Daoy (cell line): ENCODE data around the gene SMIM3. TPM values are rescaled to one million over a fixed set of nuclear protein-coding genes. Genes with fewer than 3 reads are reported as not detected.
A peak's percentile ranks its signal among the peaks of the same experiment; 100 is the strongest.

Source experiments
- DNase-seq: peaks from one replicate; pipeline ENCODE4 v3.0.0-alpha.2; 2015; ENCODE audit warnings: low read depth
- total RNA-seq: library from RNA; depleted of rRNA; stranded (reverse); fragments of >200 nt; shearing (Covaris generic); gene quantifications from 2 replicates; pipeline ENCODE4 v1.2.3, GENCODE V29; 2014

The SMIM3 gene
- total RNA-seq, 1 experiment from 2014 or later, result 47.1 TPM

- DNase-seq, result no peak
Measured at GRCh38 chr5:150765011-150765798, 13.4 kb upstream of the SMIM3 start.

GRCh38 chr5:150765799-150766169 lies 12.8 kb upstream of the SMIM3 start:
- no peak for DNase-seq

- no peak for DNase-seq
Measured at GRCh38 chr5:150766251-150766650, 12.3 kb upstream of the SMIM3 start.

GRCh38 chr5:150771034-150771795 lies 7.3 kb upstream of the SMIM3 start:
- DNase-seq, result no peak

- peak; percentile 90 for DNase-seq
Measured at GRCh38 chr5:150774145-150774544, 4.4 kb upstream of the SMIM3 start.

GRCh38 chr5:150777685-150778084 lies 872 bp upstream of the SMIM3 start:
- peak; percentile 46 for DNase-seq

GRCh38 chr5:150778088-150778516 lies 455 bp upstream of the SMIM3 start:
- peak; percentile 75 for DNase-seq

- peak; percentile 29 for DNase-seq
Measured at GRCh38 chr5:150779397-150780186, 1.0 kb downstream of the SMIM3 start.

GRCh38 chr5:150780187-150780692 lies 1.7 kb downstream of the SMIM3 start:
- DNase-seq, result peak; percentile 64

- peak; percentile 83 for DNase-seq
Measured at GRCh38 chr5:150780816-150781221, 2.3 kb downstream of the SMIM3 start.

- peak; percentile 92 for DNase-seq
Measured at GRCh38 chr5:150781706-150782614, 3.4 kb downstream of the SMIM3 start.

- DNase-seq, result no peak
Measured at GRCh38 chr5:150782850-150783249, 4.3 kb downstream of the SMIM3 start.

GRCh38 chr5:150783422-150783928 lies 4.9 kb downstream of the SMIM3 start:
- DNase-seq, result peak; percentile 89

GRCh38 chr5:150785950-150786349 lies 7.4 kb downstream of the SMIM3 start:
- DNase-seq, result no peak

- no peak for DNase-seq
Measured at GRCh38 chr5:150786876-150787275, 8.3 kb downstream of the SMIM3 start.

- no peak for DNase-seq
Measured at GRCh38 chr5:150787656-150788055, 9.1 kb downstream of the SMIM3 start.

GRCh38 chr5:150788977-150789376 lies 10.4 kb downstream of the SMIM3 start:
- DNase-seq, result no peak

GRCh38 chr5:150789450-150789849 lies 10.9 kb downstream of the SMIM3 start:
- no peak for DNase-seq

- peak; percentile 96 for DNase-seq
Measured at GRCh38 chr5:150789943-150790611, 11.5 kb downstream of the SMIM3 start.

GRCh38 chr5:150791536-150791935 lies 13.0 kb downstream of the SMIM3 start:
- no peak for DNase-seq
